CD8-positive, alpha-beta memory T cell (primary cell): Measurements from ENCODE around the gene TSEN2. TPM values are rescaled to one million over a fixed set of nuclear protein-coding genes. Genes with fewer than 3 reads are reported as not detected.

Experiments
- CTCF ChIA-PET: fragments of 350-600 bp; sonication (Branson Sonifier 250); formaldehyde crosslinking; loops from one replicate; lab custom pipeline; 2021; ENCODE audit warnings: antibody characterized with exemption; lab: Charles Lee
- POLR2A ChIA-PET: fragments of 350-600 bp; sonication (Branson Sonifier 250); formaldehyde crosslinking; loops from one replicate; lab custom pipeline; 2021; ENCODE audit warnings: antibody characterized with exemption; lab: Charles Lee
- DNase-seq, 5 donors: peaks; one replicate each; pipeline versions ENCODE4 v3.0.0 to v3.0.0-alpha.2; 2020 to 2022; ENCODE audit warnings: mixed read lengths in 1 of 5
- H3K27ac ChIP-seq: one replicate; pipeline ENCODE4 v1.7.0; 2013; ENCODE audit warnings: low read depth, mild to moderate bottlenecking, low read length, moderate library complexity
- H3K27me3 ChIP-seq: 2 replicates; pipeline ENCODE4 v1.7.0; 2013; ENCODE audit warnings: low read length, mild to moderate bottlenecking; ENCODE audit not compliant: insufficient read depth, poor library complexity, severe bottlenecking
- H3K36me3 ChIP-seq: 2 replicates; pipeline ENCODE4 v1.7.0; 2013; ENCODE audit warnings: mild to moderate bottlenecking, low read length, moderate library complexity; ENCODE audit not compliant: insufficient read depth
- H3K4me1 ChIP-seq: 2 replicates; pipeline ENCODE4 v1.7.0; 2013; ENCODE audit warnings: mild to moderate bottlenecking, low read length, moderate library complexity; ENCODE audit not compliant: insufficient read depth
- H3K4me3 ChIP-seq: 2 replicates; pipeline ENCODE4 v1.7.0; 2013; ENCODE audit warnings: mild to moderate bottlenecking, low read length
- H3K9me3 ChIP-seq: 2 replicates; pipeline ENCODE4 v1.7.0; 2013; ENCODE audit warnings: mild to moderate bottlenecking, low read length
- H3K27ac Mint-ChIP-seq, 8 donors: one replicate each; pipeline ENCODE4 v1.8.0; 2020 to 2021; ENCODE audit warnings: mixed read lengths in 8 of 8, mild to moderate bottlenecking in 6 of 8, inconsistent platforms in 3 of 8, moderate library complexity in 3 of 8
- H3K27me3 Mint-ChIP-seq, 2 donors: one replicate each; pipeline ENCODE4 v1.8.0; 2020 to 2021; ENCODE audit warnings: mixed read lengths in 2 of 2, mild to moderate bottlenecking in 1 of 2, moderate library complexity in 1 of 2
- H3K36me3 Mint-ChIP-seq, 3 donors: one replicate each; pipeline ENCODE4 v1.8.0; 2020 to 2021; ENCODE audit warnings: mixed read lengths in 3 of 3, inconsistent platforms in 1 of 3, mild to moderate bottlenecking in 1 of 3
- H3K4me1 Mint-ChIP-seq, 3 donors: one replicate each; pipeline ENCODE4 v1.8.0; 2020 to 2021; ENCODE audit warnings: mixed read lengths in 3 of 3, inconsistent platforms in 1 of 3, mild to moderate bottlenecking in 1 of 3
- H3K4me3 Mint-ChIP-seq, 7 donors: one replicate each; pipeline ENCODE4 v1.8.0; 2020 to 2021; ENCODE audit warnings: mixed read lengths in 7 of 7, mild to moderate bottlenecking in 6 of 7, moderate library complexity in 4 of 7, inconsistent platforms in 2 of 7
- H3K9me3 Mint-ChIP-seq, 5 donors: one replicate each; pipeline ENCODE4 v1.8.0; 2020 to 2022; ENCODE audit warnings: mixed read lengths in 5 of 5, mild to moderate bottlenecking in 3 of 5, moderate library complexity in 2 of 5, inconsistent platforms in 1 of 5
- polyA plus RNA-seq: library from polyadenylated mRNA; unstranded; fragments of 300-500 nt; fragmentation: Illumina TruSeq; gene quantifications from one replicate; pipeline ENCODE4 v1.2.3, GENCODE V29; 2021
- total RNA-seq, 2 experiments: library from RNA; stranded (reverse); gene quantifications; one replicate each; pipeline ENCODE4 v1.2.3, GENCODE V29; 2021

TSEN2 gene
- total and polyA plus RNA-seq, 3 experiments from 2014 or later = 13.1 to 30.3 (median 29.8) TPM

DNA sequence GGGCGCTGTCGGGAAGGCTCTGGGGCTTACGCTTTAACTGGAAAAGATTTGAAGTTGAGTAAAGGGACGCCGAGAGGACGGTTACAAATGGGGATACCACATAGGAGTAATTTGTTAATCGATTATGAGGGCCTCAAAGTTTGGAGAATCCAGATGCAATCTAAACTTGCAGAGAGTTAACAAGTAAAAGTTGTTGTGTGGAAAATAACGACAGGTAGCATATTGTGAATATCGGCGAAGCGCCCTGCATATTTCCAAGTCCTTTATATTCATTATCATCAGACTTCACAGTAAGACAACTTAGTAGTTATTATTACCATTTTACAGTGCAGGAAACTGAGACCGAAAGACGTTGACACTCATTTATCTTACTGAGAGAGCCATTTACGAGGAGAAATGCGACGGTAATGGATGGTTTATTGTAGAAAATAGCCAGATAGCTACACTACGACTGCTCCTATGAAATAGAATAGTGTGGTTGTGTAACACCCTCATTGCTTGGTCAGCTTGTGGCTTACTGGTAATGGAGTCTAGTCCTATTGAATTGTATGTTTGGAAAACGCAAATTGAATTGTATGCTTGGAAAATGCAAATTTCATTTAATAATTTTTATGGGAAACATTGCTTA lies 73.3 kb downstream of the TSEN2 start:
- H3K4me3 Mint-ChIP-seq = peak overlapping the region; percentile 87 to 99 (median 93)
- peaks cover 15% of the 10 kb centered on the region for H3K27me3 ChIP-seq
- peaks cover 0 to 2% (median 0%) of the 10 kb centered on the region in 5 donors for H3K9me3 Mint-ChIP-seq
- H3K9me3 ChIP-seq = no peaks in the 10 kb centered on the region
- peaks cover 0 to 10% (median 0%) of the 10 kb centered on the region in 3 donors for H3K36me3 Mint-ChIP-seq
- peak overlapping the region; percentile 91 for H3K27ac ChIP-seq
- no peaks in the 10 kb centered on the region for H3K36me3 ChIP-seq
- no peak for DNase-seq
- H3K27ac Mint-ChIP-seq = peak overlapping the region; percentile 81 to 96 (median 90)
- H3K4me3 ChIP-seq = peak overlapping the region; percentile 72
- peaks cover 40% of the 10 kb centered on the region for H3K4me1 ChIP-seq
- POLR2A ChIA-PET = interaction anchor here (1.7 kb wide), 1 partner anchor 106 kb away, joined by 8 read pairs; the partner anchor contains the start of gene RAF1
- CTCF ChIA-PET = no interaction called here
- H3K4me1 Mint-ChIP-seq = peaks cover 66 to 77% (median 75%) of the 10 kb centered on the region in 3 donors
- H3K27me3 Mint-ChIP-seq = peaks cover 27 to 32% of the 10 kb centered on the region in 2 donors

DNA sequence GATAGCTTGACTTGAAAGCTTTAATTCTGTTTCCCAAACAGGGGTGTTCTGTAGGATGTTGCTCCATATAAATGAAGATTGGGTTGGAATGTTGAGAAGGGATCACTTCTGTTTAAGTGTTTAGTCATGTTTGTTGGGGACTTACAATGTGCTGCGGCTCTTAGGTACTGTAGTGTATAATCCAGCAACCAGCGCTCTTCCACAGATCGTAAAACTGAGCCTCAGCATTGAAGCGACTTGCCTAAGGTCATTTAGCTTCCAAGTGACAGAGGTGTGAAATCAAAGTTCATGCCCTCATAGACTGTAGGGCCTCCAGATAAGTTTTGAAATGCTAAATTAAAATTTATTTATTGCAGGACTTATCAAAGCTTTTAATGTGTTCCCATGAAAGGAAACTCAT lies 74.4 kb downstream of the TSEN2 start:
- H3K4me1 Mint-ChIP-seq = peaks cover 63 to 80% (median 74%) of the 10 kb centered on the region in 3 donors
- ChIA-PET CTCF (no interaction called here), POLR2A (no interaction called here)
- H3K27ac ChIP-seq = no peak overlapping the region
- H3K4me3 Mint-ChIP-seq = peak overlapping the region in 6 of 7 donors; percentile 87 to 99 (median 91)
- DNase-seq = no peak
- peaks cover 19 to 21% of the 10 kb centered on the region in 2 donors for H3K27me3 Mint-ChIP-seq
- H3K4me1 ChIP-seq = peaks cover 40% of the 10 kb centered on the region
- no peaks in the 10 kb centered on the region for H3K9me3 ChIP-seq
- peak overlapping the region; percentile 72 for H3K4me3 ChIP-seq
- H3K27ac Mint-ChIP-seq = peak overlapping the region in 5 of 8 donors; percentile 10 to 96 (median 85)
- H3K9me3 Mint-ChIP-seq = peaks cover 0 to 2% (median 0%) of the 10 kb centered on the region in 5 donors
- peaks cover 12% of the 10 kb centered on the region for H3K27me3 ChIP-seq
- H3K36me3 ChIP-seq = no peaks in the 10 kb centered on the region
- peaks cover 0 to 11% (median 0%) of the 10 kb centered on the region in 3 donors for H3K36me3 Mint-ChIP-seq

DNA sequence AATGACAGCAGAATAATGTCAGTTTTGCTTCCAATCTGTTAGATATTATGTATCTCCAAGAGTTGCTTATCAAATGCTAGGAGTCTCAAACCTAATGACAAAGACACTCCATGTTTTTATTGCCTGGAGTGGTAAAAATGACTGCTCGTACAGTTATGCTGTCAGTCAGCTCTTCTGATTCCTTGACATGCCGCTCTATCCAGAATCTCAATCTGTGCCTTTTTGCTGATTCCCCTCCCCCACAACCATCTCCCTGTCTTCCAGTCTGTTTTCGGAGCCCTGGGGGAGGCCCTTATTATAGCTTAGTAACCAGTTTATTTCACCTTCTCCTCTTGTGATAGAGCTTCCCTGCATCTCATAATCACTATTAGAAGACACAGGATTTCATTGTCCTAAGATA lies 75.2 kb downstream of the TSEN2 start:
- H3K4me1 Mint-ChIP-seq = peaks cover 60 to 79% (median 72%) of the 10 kb centered on the region in 3 donors
- Histone ChIP-seq H3K9me3 (no peaks in the 10 kb centered on the region), H3K27me3 (peaks cover 7% of the 10 kb centered on the region), H3K27ac (no peak overlapping the region), H3K4me3 (no peak overlapping the region), H3K36me3 (peaks cover under 1% of the 10 kb centered on the region), H3K4me1 (peaks cover 37% of the 10 kb centered on the region)
- H3K27ac Mint-ChIP-seq = peak overlapping the region in 2 of 8 donors; percentile 64 to 85
- peaks cover 1 to 13% (median 2%) of the 10 kb centered on the region in 3 donors for H3K36me3 Mint-ChIP-seq
- ChIA-PET CTCF (no interaction called here), POLR2A (no interaction called here)
- H3K4me3 Mint-ChIP-seq = peak overlapping the region in 4 of 7 donors; percentile 22 to 79 (median 50)
- DNase-seq = no peak
- H3K9me3 Mint-ChIP-seq = peaks cover 0 to 2% (median 0%) of the 10 kb centered on the region in 5 donors
- peaks cover 12 to 13% of the 10 kb centered on the region in 2 donors for H3K27me3 Mint-ChIP-seq

DNA sequence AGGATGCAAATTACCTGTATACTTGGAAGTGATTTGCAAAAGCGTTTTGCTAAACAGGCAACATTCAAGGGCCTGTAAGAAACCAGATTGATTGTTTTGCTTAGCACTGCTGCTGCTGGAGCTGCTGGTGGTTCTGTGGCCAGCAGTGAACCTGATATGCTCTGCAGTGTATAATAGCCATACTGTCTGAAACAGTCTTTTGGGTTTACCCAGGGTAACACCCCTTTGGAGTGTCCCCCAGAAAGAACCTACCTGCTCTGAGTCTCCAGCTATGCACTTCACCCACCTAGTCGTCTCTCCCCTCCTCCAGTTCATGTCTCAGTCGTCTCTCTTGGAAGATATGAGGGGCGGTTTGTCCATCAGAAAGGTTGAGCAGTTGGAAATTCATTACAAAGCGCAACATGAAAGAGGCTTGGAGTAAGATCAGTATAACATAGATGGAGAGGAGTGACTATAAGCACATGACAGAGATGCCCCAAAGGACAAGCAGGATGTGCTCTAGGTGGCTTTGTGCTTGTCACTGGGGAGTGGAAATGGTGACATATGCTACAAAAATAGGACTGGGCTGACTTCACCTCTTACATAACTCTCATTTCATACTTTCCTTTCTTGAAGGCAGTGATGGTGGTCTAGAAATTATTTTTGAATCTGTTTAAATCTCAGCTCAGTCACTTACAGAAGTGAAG lies 76.4 kb downstream of the TSEN2 start:
- POLR2A ChIA-PET = no interaction called here
- Mint-ChIP-seq H3K4me1 (peaks cover 67 to 85% (median 76%) of the 10 kb centered on the region in 3 donors), H3K4me3 (peak overlapping the region in 1 of 7 donors; percentile 43), H3K9me3 (peaks cover 0 to 5% (median 3%) of the 10 kb centered on the region in 5 donors), H3K27me3 (peaks cover 4 to 5% of the 10 kb centered on the region in 2 donors), H3K27ac (peak overlapping the region in 7 of 8 donors; percentile 3 to 70 (median 24)), H3K36me3 (peaks cover 8 to 21% (median 10%) of the 10 kb centered on the region in 3 donors)
- Histone ChIP-seq H3K36me3 (peaks cover 4% of the 10 kb centered on the region), H3K27me3 (peaks cover 2% of the 10 kb centered on the region), H3K27ac (no peak overlapping the region), H3K9me3 (no peaks in the 10 kb centered on the region), H3K4me1 (peaks cover 37% of the 10 kb centered on the region), H3K4me3 (no peak overlapping the region)
- no peak for DNase-seq
- CTCF ChIA-PET = no interaction called here

DNA sequence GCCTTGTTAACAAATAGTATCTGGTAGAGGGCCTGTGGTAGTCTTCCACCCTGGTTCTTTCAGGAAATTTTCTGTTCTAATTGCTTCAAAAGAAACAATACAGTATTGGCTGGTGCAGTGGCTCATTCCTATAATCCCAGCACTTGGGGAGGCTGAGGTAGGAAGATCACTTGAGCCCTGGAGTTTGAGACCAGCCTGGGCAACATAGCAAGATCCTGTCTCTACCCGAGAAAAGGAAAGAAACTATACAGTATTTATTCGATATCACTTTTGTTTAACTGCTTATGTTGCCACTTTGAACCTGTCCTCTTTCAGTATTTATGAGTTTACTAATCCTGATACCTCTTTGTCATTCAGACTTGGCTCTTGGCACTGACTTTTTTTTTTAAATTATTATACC lies 77.1 kb downstream of the TSEN2 start:
- Mint-ChIP-seq H3K36me3 (peaks cover 11 to 24% (median 16%) of the 10 kb centered on the region in 3 donors), H3K9me3 (peaks cover 4 to 10% (median 7%) of the 10 kb centered on the region in 5 donors), H3K27ac (peak overlapping the region in 4 of 8 donors; percentile 24 to 70 (median 48)), H3K4me3 (peak overlapping the region in 2 of 7 donors; percentile 16 to 46), H3K27me3 (no peaks in the 10 kb centered on the region), H3K4me1 (peaks cover 66 to 83% (median 73%) of the 10 kb centered on the region in 3 donors)
- ChIA-PET CTCF (interaction anchor here (1.2 kb wide), 1 partner anchor 82 kb away, joined by 4 read pairs; no protein-coding TSS in a partner anchor), POLR2A (no interaction called here)
- H3K27ac ChIP-seq = no peak overlapping the region
- H3K27me3 ChIP-seq = no peaks in the 10 kb centered on the region
- H3K9me3 ChIP-seq = no peaks in the 10 kb centered on the region
- peaks cover 37% of the 10 kb centered on the region for H3K4me1 ChIP-seq
- peaks cover 4% of the 10 kb centered on the region for H3K36me3 ChIP-seq
- DNase-seq = no peak
- H3K4me3 ChIP-seq = no peak overlapping the region

DNA sequence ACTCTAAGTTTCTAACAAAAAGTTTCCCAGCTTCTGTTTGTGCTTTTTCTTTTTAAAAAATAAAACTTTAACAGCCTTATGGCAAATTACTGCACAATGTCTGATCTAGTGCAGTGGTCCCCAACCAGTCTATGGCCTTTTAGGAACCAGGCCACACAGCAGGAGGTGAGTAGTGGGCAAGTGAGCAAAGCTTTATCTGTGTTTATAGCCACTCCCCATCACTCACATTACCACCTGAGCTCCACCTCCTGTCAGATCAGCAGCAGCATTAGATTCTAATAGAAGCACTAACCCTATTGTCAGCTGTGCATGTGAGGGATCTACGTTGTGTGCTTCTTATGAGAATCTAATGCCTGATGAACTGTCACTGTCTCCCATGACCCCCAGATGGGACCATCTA lies 78.2 kb downstream of the TSEN2 start:
- Histone ChIP-seq H3K36me3 (peaks cover 4% of the 10 kb centered on the region), H3K27ac (no peak overlapping the region), H3K9me3 (no peaks in the 10 kb centered on the region), H3K4me3 (no peak overlapping the region), H3K4me1 (peaks cover 37% of the 10 kb centered on the region), H3K27me3 (no peaks in the 10 kb centered on the region)
- CTCF ChIA-PET = interaction anchor here (1.2 kb wide), 1 partner anchor 83 kb away, joined by 4 read pairs; no protein-coding TSS in a partner anchor
- DNase-seq = no peak
- H3K27me3 Mint-ChIP-seq = no peaks in the 10 kb centered on the region
- peaks cover 4 to 15% (median 12%) of the 10 kb centered on the region in 5 donors for H3K9me3 Mint-ChIP-seq
- peaks cover 65 to 83% (median 71%) of the 10 kb centered on the region in 3 donors for H3K4me1 Mint-ChIP-seq
- peak overlapping the region in 2 of 8 donors; percentile 35 to 59 for H3K27ac Mint-ChIP-seq
- H3K4me3 Mint-ChIP-seq = no peak overlapping the region
- POLR2A ChIA-PET = no interaction called here
- H3K36me3 Mint-ChIP-seq = peaks cover 11 to 23% (median 23%) of the 10 kb centered on the region in 3 donors

DNA sequence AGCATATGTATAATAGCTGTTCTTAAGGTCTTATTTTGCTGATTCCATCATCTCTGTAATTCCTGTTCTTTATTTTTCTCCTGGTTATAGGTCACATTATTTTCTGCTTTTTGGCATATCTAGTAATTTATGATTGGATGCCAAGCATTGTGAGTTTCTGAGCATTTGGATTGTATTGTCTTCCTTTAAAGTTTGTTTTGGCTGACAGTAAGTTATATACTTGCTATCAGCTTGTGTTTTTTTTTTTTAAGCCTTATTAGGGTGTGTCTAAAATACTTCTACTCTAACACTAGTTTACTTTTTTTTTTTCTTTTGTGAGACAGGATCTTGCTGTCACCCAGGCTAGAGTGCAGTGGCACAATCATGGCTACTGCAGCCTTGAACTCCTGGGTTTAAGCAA lies 82.7 kb downstream of the TSEN2 start:
- peaks cover 27% of the 10 kb centered on the region for H3K36me3 ChIP-seq
- H3K9me3 ChIP-seq = no peaks in the 10 kb centered on the region
- Mint-ChIP-seq H3K36me3 (peaks cover 25 to 60% (median 46%) of the 10 kb centered on the region in 3 donors), H3K4me1 (peaks cover 25 to 55% (median 35%) of the 10 kb centered on the region in 3 donors), H3K27ac (peak overlapping the region in 1 of 8 donors; percentile 42), H3K27me3 (no peaks in the 10 kb centered on the region), H3K4me3 (no peak overlapping the region), H3K9me3 (peaks cover 4 to 15% (median 12%) of the 10 kb centered on the region in 5 donors)
- H3K27me3 ChIP-seq = no peaks in the 10 kb centered on the region
- H3K27ac ChIP-seq = no peak overlapping the region
- DNase-seq = no peak
- CTCF ChIA-PET = no interaction called here
- POLR2A ChIA-PET = interaction anchor here (0.6 kb wide), 1 partner anchor 1009 kb away, joined by 3 read pairs; no protein-coding TSS in a partner anchor
- H3K4me3 ChIP-seq = no peak overlapping the region
- no peaks in the 10 kb centered on the region for H3K4me1 ChIP-seq
